Measurements from ENCODE around the gene GTF2F1. TPM values are rescaled to one million over a fixed set of nuclear protein-coding genes. Genes with fewer than 3 reads are reported as not detected.
"Not testable (repeated sequence)": the region's sequence is repeated elsewhere in the genome, so short reads cannot be mapped to it uniquely, and the experiment has no call there.

Gene GTF2F1
- total RNA-seq, 1 experiment from 2014 or later = 39.2 TPM

- no peak for TF ChIP-seq CTCF (IDR thresholded peaks at IDR 0.05; ENCODE audit: unreplicated experiment)
- BruUV-seq (replicated peaks) = no TSS peak
- Mint-ChIP-seq H3K27me3 (ENCODE audit: unreplicated experiment) (no peaks in the 10 kb centered on the region), H3K9me3 (ENCODE audit: low read depth, unreplicated experiment) (no peaks in the 10 kb centered on the region), H3K27ac (ENCODE audit: unreplicated experiment) (no peak overlapping the region), H3K36me3 (ENCODE audit: insufficient read depth, unreplicated experiment) (peaks cover 11% of the 10 kb centered on the region), H3K4me3 (ENCODE audit: low read depth, unreplicated experiment) (no peak overlapping the region), H3K4me1 (ENCODE audit: low read depth, unreplicated experiment) (no peaks in the 10 kb centered on the region)
- intact Hi-C loops (cut with micrococcal nuclease; ENCODE audit: unreplicated experiment) = no loop called here
- no peak for DNase-seq
- CTCF ChIA-PET = interaction anchor here (0.6 kb wide), 1 partner anchor 319 kb away, joined by 3 read pairs; no protein-coding TSS in a partner anchor
Measured at GRCh38 chr19:6409346-6409745, 16.4 kb upstream of the GTF2F1 start.

GRCh38 chr19:6406401-6406800 lies 13.4 kb upstream of the GTF2F1 start:
- no TSS peak for BruUV-seq (replicated peaks)
- Mint-ChIP-seq H3K9me3 (ENCODE audit: low read depth, unreplicated experiment) (no peaks in the 10 kb centered on the region), H3K27me3 (ENCODE audit: unreplicated experiment) (no peaks in the 10 kb centered on the region), H3K4me1 (ENCODE audit: low read depth, unreplicated experiment) (no peaks in the 10 kb centered on the region), H3K36me3 (ENCODE audit: insufficient read depth, unreplicated experiment) (no peaks in the 10 kb centered on the region), H3K4me3 (ENCODE audit: low read depth, unreplicated experiment) (no peak overlapping the region), H3K27ac (ENCODE audit: unreplicated experiment) (no peak overlapping the region)
- no peak for TF ChIP-seq CTCF (IDR thresholded peaks at IDR 0.05; ENCODE audit: unreplicated experiment)
- DNase-seq = no peak
- CTCF ChIA-PET = no interaction called here
- intact Hi-C loops (cut with micrococcal nuclease; ENCODE audit: unreplicated experiment) = no loop called here

- H3K27me3 Mint-ChIP-seq (ENCODE audit: unreplicated experiment) = no peaks in the 10 kb centered on the region
- intact Hi-C loops (cut with micrococcal nuclease; ENCODE audit: unreplicated experiment) = no loop called here
- no peaks in the 10 kb centered on the region for H3K9me3 Mint-ChIP-seq (ENCODE audit: low read depth, unreplicated experiment)
Measured at GRCh38 chr19:6402837-6403608, 10.1 kb upstream of the GTF2F1 start.

GRCh38 chr19:6402058-6402457 lies 9.1 kb upstream of the GTF2F1 start:
- no TSS peak for BruUV-seq (replicated peaks)
- TF ChIP-seq CTCF (IDR thresholded peaks at IDR 0.05; ENCODE audit: unreplicated experiment) = no peak
- no peaks in the 10 kb centered on the region for H3K36me3 Mint-ChIP-seq (ENCODE audit: insufficient read depth, unreplicated experiment)
- intact Hi-C loops (cut with micrococcal nuclease; ENCODE audit: unreplicated experiment) = no loop called here
- H3K27me3 Mint-ChIP-seq (ENCODE audit: unreplicated experiment) = no peaks in the 10 kb centered on the region
- H3K27ac Mint-ChIP-seq (ENCODE audit: unreplicated experiment) = no peak overlapping the region
- DNase-seq = no peak
- no peaks in the 10 kb centered on the region for H3K4me1 Mint-ChIP-seq (ENCODE audit: low read depth, unreplicated experiment)
- CTCF ChIA-PET = no interaction called here
- no peaks in the 10 kb centered on the region for H3K9me3 Mint-ChIP-seq (ENCODE audit: low read depth, unreplicated experiment)
- no peak overlapping the region for H3K4me3 Mint-ChIP-seq (ENCODE audit: low read depth, unreplicated experiment)

More at GRCh38 chr19:6402837-6403608, 10.1 kb upstream of the GTF2F1 start:
- no peaks in the 10 kb centered on the region for H3K36me3 Mint-ChIP-seq (ENCODE audit: insufficient read depth, unreplicated experiment)
- no peaks in the 10 kb centered on the region for H3K4me1 Mint-ChIP-seq (ENCODE audit: low read depth, unreplicated experiment)
- CTCF ChIA-PET = no interaction called here
- DNase-seq = no peak
- no peak overlapping the region for H3K4me3 Mint-ChIP-seq (ENCODE audit: low read depth, unreplicated experiment)
- BruUV-seq (replicated peaks) = no TSS peak
- no peak for TF ChIP-seq CTCF (IDR thresholded peaks at IDR 0.05; ENCODE audit: unreplicated experiment)
- H3K27ac Mint-ChIP-seq (ENCODE audit: unreplicated experiment) = no peak overlapping the region

DNA sequence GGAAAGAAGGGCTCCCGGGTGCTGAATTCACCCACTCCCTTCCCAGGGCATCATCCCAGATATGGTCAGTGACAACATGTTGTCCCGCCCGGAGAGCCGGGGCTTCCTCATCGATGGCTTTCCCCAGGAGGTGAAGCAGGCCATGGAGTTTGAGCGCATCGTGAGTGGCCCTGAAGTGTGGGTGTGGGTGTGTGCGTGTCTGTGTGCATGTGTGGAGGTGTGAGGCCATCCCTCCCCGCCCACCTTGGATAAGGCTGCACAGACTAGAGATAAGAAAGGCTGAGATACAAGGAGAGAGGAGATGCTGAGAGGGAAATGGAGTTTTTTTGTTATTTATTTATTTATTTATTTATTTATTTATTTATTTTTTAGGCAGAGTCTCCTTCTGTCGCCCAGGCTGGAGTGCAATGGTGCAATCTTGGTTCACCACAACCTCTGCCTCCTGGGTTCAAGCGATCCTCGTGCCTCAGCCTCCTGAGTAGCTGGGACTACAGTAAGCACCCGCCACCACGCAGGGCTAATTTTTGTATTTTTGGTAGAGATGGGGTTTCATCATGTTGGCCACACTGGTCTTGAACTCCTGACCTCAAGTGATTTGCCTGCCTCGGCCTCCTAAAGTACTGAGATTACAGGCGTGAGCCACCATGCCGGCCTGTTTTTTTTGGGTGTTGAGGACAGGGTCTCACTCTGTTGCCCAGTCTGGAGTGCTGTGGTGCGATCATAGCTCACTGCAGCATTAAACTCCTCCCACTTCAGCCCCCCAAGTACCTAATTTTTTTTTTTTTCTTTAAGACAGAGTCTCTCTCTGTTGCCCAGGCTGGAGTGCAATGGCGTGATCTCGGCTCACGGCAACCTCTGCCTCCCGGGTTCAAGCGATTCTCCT lies 7.3 kb upstream of the GTF2F1 start:
- not testable (repeated sequence) for H3K27me3 Mint-ChIP-seq (ENCODE audit: unreplicated experiment); BruUV-seq (replicated peaks); H3K4me1 Mint-ChIP-seq (ENCODE audit: low read depth, unreplicated experiment)

More for the DNA sequence above, 7.3 kb upstream of the GTF2F1 start:
- H3K27ac Mint-ChIP-seq (ENCODE audit: unreplicated experiment); H3K4me3 Mint-ChIP-seq (ENCODE audit: low read depth, unreplicated experiment); intact Hi-C loops (cut with micrococcal nuclease; ENCODE audit: unreplicated experiment); CTCF ChIA-PET; DNase-seq; H3K9me3 Mint-ChIP-seq (ENCODE audit: low read depth, unreplicated experiment); H3K36me3 Mint-ChIP-seq (ENCODE audit: insufficient read depth, unreplicated experiment): not testable (repeated sequence)
